NCI-H1048 (cell line): ENCODE data around the gene PCNX3.
A peak's percentile ranks its signal among the peaks of the same experiment; 100 is the strongest.
"Not testable (repeated sequence)": the region's sequence is repeated elsewhere in the genome, so short reads cannot be mapped to it uniquely, and the experiment has no call there.

Experiments used
- DNase-seq: peaks from one replicate; lab custom pipeline; 2025; lab: John Stamatoyannopoulos, UW

PCNX3 gene

DNA sequence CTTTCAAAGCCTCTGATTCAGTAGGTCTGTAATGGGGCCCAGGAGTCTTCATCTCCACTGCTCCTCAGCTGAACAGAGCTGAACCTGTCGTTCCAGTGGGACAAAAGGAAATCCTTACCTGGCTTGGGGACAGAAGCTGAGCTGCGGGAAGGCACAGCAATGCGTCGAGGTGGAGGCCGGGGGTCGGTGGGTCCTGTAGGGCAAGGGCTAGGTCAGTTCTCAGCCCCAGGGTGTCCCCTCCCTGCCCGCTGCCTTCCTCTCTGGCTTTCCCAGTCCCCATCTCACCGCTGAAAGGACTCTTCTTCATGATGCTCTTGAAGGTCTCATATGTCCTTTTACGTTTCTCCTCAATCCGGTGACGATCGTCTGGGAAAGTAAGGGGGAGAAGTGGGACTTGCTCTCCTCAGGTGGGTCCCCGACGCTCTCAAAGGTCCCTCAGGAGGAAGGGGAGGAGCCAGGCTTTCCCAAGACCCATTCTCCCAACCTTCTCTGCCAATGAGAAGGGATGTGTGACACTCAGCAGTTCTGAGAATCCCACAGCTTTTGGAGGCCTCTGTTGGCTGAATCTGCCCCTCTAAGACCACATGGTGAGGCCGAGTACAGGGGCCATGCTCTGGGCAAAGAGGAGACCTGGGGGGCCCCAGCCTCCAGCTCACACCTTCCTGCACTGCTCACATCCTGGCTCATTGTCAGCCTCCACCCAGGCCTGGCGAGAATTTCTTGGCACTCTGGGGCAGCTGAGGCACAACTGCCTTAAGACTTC lies 40.2 kb downstream of the PCNX3 start:
- DNase-seq, result no peak

DNA sequence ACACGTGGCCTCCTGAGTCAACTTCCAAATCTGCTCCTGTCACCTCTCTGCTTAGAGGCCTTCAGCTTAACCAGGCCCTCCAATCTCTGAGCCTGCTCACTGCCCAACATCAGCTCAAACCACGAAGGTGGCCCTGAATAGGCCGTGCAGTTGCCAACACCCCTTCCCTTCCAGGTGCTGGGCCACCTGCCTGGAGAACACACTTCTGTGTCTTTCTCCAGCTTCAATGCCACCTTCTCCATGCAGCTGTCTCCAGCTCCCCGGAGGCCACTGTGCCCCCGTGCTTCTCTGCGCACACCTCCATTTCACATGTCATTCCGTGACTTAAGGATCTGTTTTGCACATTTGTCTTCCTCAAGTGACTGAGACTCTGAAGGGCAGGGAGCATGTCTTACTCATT lies 41.9 kb downstream of the PCNX3 start:
- no peak for DNase-seq

DNA sequence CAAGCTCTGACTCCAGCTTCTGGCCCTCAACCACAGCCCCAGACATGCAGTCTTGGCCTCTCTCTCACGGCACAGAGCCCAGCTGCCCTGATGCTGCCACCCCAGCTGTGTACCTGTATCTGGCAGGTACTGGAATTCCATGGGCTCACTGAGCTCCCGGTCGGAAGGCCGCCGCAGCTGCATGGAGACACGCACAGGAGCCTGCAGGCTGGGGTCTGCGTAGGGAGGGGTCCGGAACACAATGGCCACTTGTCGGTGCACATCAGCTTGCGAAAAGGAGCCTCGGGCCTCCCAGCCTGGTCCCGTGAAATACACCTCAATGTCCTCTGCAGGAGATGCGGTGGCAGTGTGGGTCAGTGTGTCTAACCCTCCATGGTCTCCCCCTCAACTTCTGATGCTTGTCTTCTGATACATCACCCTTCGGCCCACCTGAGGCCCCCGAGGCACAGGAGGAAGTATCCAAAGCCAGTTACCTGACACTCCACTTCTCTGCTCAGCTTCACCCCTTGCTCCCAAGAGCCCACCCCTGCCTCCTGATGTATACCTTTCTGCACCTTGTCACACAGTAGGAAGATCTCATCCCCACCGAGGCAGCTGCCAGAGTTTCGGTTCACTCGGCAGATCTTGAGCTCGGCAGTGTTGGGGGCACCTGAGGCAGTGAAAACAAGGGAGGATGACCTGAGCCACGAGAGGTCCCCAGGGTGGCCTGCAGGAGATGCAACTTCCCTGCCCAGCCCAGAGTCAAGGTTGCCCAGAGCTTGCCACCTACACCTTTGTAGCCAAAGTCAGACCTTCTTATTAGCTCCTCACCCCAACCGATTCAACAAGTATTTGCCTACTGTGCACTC lies 42.8 kb downstream of the PCNX3 start:
- DNase-seq, result no peak

DNA sequence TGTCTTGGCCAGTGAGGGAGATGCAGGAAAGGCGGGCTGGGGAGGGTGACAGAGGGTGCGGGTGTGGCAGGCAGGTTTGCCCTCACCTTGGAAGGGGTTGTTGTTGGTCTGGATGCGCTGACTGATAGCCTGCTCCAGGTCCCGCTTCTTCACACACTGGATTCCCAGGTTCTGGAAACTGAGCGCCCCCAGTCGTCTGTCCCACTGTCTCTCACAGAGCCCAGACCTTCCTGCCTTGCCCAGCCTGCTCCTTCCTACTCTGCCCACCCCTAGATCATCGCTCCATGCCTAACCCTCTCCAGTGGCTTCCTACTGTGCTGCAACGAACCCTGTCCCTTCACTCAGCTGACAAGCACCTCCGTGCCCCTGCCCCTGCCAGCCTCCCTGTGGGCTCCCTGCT lies 44.5 kb downstream of the PCNX3 start:
- DNase-seq, result no peak

DNA sequence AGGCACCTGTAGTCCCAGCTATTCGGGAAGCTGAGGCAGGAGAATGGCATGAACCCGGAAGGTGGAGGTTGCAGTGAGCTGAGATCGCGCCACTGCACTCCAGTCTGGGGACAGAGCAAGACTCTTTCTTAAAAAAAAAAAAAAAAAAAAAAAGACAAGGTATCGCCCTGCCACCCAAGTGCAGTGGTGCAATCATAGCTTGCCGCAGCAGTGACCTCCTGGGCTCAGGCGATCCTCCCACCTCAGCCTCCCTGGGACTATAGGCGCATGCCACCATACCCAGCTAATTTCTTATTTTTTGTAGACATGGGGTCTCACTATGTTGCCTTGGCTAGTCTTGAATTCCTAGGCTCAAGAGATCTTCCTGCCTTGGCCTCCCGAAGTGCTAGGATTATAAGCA lies 45.3 kb downstream of the PCNX3 start:
- not testable (repeated sequence) for DNase-seq

DNA sequence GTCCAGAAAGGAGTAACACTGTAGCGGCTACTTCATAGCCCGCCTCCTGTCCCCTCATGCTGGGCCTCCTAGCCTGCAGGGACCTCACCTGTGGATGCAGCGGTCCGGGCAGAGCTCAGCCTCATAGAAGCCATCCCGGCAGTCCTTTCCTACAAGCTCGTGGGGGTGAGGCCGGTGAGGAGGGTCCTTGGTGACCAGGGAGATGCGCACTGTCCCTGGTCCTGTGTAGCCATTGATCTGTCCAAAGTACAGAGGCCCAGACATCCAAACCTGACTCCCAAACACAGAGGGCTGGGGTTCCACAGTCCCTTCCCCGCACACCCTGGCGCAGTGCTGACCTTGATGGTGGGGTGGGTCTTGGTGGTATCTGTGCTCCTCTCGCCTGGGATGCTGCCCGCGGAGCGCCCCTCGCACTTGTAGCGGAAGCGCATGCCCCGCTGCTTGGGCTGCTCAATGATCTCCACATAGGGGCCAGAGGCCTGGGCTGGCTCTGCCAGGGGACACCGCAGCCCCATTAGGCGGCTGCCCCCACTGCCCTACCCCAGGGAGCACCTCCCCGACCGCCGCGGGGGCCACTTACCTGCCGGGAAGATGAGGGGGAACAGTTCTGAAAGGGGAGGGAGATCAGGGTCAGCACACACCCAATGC lies 46.1 kb downstream of the PCNX3 start:
- no peak for DNase-seq

DNA sequence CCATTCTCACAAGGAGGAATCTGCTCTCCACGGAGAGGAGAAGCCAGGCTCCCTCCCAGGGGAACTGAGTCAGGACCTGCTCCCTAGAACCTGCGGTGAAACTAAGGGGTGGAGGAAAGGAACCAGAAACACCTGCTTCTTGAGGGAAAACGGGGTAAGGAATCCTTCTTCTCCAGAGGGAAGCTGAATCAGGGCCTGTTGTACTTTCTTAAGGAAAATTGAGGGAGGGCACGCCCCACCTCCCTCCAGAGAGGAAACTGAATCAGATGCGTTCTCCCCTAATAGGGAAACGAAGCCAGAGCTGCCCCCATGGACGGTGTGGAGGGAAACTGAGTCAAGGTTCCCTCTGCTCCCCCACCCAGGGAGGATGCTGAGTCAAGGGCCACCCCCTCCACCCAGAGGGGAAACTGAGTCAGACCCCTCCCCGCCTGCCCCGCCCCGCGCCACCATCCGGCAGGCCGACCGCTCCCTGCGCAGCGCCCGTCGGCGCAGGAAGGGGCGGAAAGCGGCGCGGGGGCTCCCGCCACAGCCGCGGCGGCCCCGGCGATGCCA lies 46.7 kb downstream of the PCNX3 start:
- no peak for DNase-seq

DNA sequence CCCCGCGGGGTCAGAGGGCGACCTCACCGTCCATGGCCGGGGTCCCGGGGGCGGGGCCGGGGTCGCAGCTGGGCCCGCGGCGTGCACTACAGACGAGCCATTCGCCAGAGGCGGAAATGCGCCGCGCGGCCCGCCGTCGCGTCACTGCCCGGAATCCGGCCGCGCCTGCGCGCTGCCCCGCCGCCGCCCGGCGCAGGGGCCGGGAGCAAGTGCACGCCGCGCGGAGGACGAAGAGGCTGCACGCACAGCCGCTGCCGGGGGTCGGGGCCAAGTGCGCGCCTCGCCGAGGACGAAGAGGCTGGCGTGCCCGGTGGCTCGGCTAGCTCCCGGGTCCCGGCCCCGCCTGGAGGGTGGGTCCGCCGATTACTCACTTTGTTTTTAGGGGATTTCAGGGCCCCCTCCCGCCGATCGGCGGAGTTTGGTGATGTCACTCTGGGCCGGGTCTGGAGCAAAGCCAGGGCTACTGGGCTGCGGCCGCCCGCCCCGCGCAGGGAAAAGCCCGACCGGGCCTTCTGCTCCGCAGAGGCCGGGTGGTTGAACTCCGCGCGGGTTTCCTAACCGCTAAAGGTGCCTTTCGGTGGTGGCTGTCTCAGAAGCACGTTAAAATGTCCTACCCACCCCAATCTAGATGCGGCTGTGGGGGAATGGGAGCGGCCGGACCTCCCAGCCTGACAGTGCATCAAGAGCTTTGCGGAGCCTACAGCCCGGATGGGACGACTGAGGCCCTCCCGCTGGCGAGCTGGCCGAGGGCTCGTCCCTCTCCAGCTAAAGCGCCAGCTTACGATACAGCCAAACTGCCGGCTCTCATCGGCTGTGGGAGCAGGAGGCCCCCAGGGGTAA lies 47.4 kb downstream of the PCNX3 start, which contains the start of gene RELA:
Gene RELA, minus strand, starts transcription at position 118 of the 840 bp plus-strand sequence. Its CDS starts 84 bp downstream, at position 34.
- DNase-seq, result peak; percentile 77

DNA sequence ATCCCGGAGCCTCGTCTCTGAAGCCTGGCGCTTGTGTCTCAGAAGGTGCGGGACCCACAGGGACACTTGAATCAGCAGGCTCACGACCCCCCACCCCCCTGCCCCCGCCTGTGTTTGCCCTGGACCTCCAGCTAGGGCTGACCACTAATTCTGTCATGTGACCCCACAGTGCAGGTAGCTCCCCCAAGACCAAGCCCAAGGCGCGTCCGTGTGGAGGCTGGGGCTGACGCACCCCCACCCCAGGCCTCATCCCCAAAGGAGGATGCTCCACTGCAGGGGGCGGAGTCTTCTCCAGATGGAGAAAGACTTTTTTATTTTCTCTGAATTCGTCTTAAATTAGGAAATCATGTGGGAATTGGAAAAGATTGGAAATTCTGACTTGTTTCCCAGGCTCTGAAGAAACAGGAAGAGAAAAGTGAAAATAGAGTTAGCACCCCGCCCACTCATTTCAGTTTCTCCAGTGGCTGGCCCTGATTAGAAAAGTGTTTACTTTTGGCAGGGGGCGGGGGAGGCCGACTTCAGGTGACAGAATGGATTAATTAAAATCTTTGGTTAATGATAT lies 48.1 kb downstream of the PCNX3 start:
- no peak for DNase-seq

DNA sequence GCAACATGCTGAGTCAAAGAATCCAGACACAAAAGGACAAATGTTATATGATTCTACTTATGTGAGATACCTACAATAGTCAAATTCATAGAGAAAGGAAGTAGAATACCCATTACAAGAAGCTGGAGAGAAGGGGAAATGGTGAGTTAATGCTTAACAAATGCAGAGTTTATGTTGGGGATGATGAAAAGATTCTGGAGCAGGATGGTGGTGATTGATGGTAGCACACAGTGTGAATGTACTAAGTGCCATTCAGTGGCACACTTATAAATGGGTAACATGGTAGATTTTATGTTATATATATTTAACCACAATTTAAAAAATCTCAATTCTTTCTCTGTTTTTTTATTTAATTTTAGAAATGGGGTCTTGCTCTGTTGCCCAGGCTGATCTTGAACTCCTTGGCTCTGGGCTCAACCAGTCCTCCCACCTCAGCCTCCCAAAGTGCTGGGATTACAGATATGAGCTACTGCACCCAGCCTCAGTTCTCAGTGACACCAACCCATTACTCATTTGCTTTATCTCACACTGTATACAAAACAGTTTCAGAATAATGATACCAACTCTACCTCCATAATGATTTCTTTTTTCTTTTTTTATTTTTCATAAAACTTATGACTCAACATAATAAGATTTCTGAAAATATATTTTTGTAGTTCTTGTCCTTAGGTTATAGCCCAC lies 56.7 kb downstream of the PCNX3 start:
- DNase-seq, result no peak

DNA sequence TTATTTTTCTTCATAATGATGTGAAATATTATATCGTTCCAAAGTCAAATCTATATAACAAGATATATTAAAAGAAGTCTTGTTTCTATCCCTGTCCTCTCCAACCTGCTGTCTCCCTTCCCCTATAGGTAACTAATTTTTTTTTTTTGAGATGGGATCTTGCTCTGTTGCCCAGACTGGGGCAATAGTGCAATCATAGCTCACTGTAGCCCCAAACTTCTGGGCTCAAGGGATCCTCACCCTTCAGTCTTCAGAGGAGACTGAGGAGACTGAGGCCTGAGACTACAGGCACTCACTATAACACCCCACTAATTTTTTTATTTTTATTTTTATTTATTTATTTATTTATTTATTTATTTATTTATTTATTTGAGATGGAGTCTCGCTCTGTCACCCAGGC lies 57.4 kb downstream of the PCNX3 start:
- no peak for DNase-seq

DNA sequence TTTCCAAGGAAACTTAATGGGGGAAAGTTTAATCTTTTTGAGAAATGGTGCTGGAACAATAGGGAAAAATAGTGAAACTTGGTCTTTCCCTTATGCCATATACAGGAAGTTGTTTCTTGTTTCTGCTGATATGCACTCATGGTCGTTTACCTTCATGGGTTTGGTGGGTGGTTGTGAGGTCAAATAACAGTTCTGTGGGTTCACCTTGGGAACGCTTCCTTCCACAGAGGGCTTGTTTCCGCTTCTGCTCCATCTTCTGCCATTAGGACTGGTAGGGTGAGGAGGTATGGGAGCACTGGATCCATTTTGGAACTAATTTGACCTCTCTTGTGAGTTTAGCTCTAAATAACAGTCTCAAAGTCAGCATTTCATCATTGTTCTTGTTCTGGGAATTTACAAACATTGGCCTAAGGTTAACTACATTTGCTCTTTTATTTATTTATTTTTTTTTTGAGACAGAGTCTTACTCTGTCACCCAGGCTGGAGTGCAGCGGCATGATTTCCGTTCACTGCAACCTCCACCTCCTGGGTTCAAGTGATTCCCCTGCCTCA lies 64.7 kb downstream of the PCNX3 start:
- no peak for DNase-seq

DNA sequence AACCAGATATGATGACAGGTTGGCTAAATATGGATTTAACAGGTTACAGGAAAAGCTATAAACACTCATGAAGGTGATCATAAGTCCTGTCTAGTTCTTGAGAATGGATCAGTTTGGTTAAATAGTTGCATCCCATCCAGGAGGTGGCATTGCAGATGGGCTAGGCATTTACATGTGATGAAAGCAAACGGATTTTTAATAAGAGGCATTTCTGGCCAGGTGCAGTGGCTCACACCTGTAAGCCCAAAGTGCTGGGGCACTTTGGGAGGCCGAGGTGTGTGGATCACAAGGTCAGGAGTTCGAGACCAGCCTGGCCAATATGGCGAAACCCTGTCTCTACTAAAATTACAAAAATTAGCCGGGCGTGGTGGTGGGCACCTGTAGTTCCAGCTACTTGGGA lies 67.9 kb downstream of the PCNX3 start:
- DNase-seq, result not testable (repeated sequence)

DNA sequence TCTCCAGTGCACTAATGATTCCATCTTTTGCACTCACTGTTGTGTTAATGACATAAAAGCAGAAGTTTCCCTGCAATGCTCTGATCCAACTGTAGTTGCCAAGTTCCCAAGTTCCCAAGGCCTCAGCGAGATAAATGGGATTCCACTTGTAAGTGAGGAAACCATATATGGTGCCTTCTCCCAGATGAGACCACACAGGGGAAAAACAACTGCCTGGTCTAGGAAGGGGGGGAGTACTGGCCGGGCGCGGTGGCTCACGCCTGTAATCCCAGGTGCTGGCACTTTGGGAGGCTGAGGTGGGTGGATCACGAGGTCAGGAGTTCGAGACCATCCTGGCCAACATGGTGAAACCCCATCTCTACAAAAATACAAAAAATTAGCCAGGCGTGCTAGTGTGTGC lies 70.4 kb downstream of the PCNX3 start:
- no peak for DNase-seq
